K562 (cell line): ENCODE results near the gene AP5Z1. TPM values are rescaled to one million over a fixed set of nuclear protein-coding genes. Genes with fewer than 3 reads are reported as not detected.
A peak's percentile ranks its signal among the peaks of the same experiment; 100 is the strongest.

Experiments
- BRD9 ChIP-seq: fragments of 450-650 bp; IDR thresholded peaks from 2 replicates; pipeline ENCODE4 v1.6.1; 2018; ENCODE audit warnings: low read depth; ENCODE audit not compliant: partially characterized antibody
- CEBPG ChIP-seq, 3 experiments: fragments of 200-800 bp in 1 of 3; sonication (Bioruptor generic) in 1 of 3; sonication (generic) in 1 of 3; formaldehyde crosslinking in 1 of 3; IDR thresholded peaks in 2 of 3; conservative IDR thresholded peaks in 1 of 3; 2 replicates each; pipeline versions ENCODE4 v1.6.1 to v1.8.0; 2016 to 2022; ENCODE audit warnings: missing compliant biosample characterization in 2 of 3, missing genetic modification characterization in 2 of 3, mild to moderate bottlenecking in 1 of 3, missing genetic modification reagents in 1 of 3
- ZNF121 ChIP-seq: sonication (generic); formaldehyde crosslinking; conservative IDR thresholded peaks from 2 replicates; pipeline ENCODE4 v1.8.0; 2022; ENCODE audit warnings: missing genetic modification reagents
- ZNF586 ChIP-seq: fragments of 450-650 bp; formaldehyde crosslinking; conservative IDR thresholded peaks from 2 replicates; pipeline ENCODE4 v1.4.0; 2020; ENCODE audit warnings: mild to moderate bottlenecking, moderate library complexity
- polyA plus RNA-seq, 8 experiments: library from polyadenylated mRNA; depleted of rRNA in 4 of 8; stranded (reverse) in 5 of 8; unstranded in 3 of 8; fragments of >200 nt; fragmentation: Nextera tagmentation in 2 of 8; fragmentation: Illumina TruSeq in 1 of 8; extraction: Ambion mirVana in 2 of 8; extraction: Trizol in 1 of 8; gene quantifications; 2 replicates each; pipeline versions ENCODE4 v1.2.1 to v1.2.3, GENCODE V29; 2011 to 2014; ENCODE audit warnings: inconsistent platforms in 1 of 8, missing spikeins in 1 of 8
- total RNA-seq, 7 experiments: library from RNA; depleted of rRNA in 6 of 7; stranded (reverse); fragments of >200 nt in 6 of 7; fragmentation: Illumina TruSeq in 2 of 7; extraction: Trizol in 2 of 7; gene quantifications; 2 replicates each; pipeline versions ENCODE4 v1.2.1 to v1.2.3, GENCODE V29; 2011 to 2021; ENCODE audit warnings: low replicate concordance in 1 of 7
- TF ChIP-seq, protein P1 (sequence below): fragments of 200-800 bp; sonication (Bioruptor generic); IDR thresholded peaks from 2 replicates; pipeline ENCODE4 v1.6.1; 2016; ENCODE audit warnings: missing genetic modification characterization, missing compliant biosample characterization
- TF ChIP-seq, protein P2 (sequence below): fragments of 450-650 bp; IDR thresholded peaks from 2 replicates; pipeline ENCODE4 v1.6.1; 2018; ENCODE audit not compliant: partially characterized antibody
- TF ChIP-seq, protein P3 (sequence below): fragments of 450-650 bp; IDR thresholded peaks from 2 replicates; pipeline ENCODE4 v1.6.1; 2017; ENCODE audit warnings: antibody characterized with exemption

The AP5Z1 gene
- total and polyA plus RNA-seq, 9 of the 15 experiments (the other 6 are each of a cell fraction or from before 2014, with no cell fraction given): 0.06 to 31.1 (median 6.4) TPM

DNA sequence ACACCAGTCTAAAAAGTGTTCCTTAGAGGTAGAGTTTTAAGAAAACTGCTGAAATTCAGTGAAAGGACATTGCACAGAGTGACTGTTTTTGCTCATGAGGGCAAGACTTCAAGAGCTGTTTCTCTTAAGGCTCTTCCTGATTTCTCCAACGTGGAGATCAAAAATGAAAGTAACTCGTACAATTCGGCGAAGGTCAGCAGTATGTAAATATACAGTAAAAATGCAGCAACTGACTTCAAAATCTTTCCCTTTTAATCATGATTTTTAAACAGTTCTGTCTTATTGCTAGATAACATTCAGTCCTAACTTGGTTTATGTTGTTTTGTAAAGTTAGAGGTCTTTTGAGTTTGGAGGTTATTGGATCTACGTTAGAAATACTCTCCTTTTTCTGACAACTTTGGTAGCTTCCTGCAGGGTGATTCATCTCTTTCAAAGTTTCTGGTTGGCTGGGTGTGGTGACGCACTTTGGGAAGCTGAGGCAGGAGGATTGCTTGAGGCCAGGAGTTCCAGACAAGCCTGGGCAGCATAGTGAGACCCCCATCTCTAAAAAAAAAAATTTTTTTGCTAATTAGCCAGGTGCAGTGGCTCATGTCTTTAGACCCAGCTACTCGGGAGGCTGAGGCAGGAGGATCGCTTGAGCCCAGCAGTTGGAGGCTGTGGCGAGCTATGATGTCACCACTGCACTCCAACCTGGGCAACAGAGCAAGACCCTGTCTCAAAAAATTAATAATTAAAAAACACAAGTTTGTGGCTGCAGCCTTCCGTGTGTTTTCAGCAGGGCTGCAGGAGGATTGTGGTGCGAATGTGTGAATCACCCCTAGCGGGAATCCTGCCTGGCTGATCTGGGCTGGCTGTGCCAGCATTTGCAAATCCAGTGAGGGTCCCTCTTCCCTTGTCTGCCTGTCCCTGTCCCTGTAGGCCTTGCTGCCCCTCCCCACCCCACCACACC is 29.2 kb upstream of the AP5Z1 start (continued):
- TF ChIP-seq, protein P1, sequence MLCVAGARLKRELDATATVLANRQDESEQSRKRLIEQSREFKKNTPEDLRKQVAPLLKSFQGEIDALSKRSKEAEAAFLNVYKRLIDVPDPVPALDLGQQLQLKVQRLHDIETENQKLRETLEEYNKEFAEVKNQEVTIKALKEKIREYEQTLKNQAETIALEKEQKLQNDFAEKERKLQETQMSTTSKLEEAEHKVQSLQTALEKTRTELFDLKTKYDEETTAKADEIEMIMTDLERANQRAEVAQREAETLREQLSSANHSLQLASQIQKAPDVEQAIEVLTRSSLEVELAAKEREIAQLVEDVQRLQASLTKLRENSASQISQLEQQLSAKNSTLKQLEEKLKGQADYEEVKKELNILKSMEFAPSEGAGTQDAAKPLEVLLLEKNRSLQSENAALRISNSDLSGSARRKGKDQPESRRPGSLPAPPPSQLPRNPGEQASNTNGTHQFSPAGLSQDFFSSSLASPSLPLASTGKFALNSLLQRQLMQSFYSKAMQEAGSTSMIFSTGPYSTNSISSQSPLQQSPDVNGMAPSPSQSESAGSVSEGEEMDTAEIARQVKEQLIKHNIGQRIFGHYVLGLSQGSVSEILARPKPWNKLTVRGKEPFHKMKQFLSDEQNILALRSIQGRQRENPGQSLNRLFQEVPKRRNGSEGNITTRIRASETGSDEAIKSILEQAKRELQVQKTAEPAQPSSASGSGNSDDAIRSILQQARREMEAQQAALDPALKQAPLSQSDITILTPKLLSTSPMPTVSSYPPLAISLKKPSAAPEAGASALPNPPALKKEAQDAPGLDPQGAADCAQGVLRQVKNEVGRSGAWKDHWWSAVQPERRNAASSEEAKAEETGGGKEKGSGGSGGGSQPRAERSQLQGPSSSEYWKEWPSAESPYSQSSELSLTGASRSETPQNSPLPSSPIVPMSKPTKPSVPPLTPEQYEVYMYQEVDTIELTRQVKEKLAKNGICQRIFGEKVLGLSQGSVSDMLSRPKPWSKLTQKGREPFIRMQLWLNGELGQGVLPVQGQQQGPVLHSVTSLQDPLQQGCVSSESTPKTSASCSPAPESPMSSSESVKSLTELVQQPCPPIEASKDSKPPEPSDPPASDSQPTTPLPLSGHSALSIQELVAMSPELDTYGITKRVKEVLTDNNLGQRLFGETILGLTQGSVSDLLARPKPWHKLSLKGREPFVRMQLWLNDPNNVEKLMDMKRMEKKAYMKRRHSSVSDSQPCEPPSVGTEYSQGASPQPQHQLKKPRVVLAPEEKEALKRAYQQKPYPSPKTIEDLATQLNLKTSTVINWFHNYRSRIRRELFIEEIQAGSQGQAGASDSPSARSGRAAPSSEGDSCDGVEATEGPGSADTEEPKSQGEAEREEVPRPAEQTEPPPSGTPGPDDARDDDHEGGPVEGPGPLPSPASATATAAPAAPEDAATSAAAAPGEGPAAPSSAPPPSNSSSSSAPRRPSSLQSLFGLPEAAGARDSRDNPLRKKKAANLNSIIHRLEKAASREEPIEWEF (CRISPR knock-in tag): no peak
- TF ChIP-seq BRD9 (no peak), CEBPG (CRISPR knock-in tag; IDR thresholded peaks at IDR 0.05) (no peak), CEBPG (tag; conservative IDR thresholded peaks at IDR 0.05 in 1 of 2, IDR thresholded peaks at IDR 0.05 in 1 of 2) (no peak), ZNF121 (CRISPR knock-in tag) (peak; percentile 92), ZNF586 (CRISPR knock-in tag) (no peak)
- TF ChIP-seq, protein P2, sequence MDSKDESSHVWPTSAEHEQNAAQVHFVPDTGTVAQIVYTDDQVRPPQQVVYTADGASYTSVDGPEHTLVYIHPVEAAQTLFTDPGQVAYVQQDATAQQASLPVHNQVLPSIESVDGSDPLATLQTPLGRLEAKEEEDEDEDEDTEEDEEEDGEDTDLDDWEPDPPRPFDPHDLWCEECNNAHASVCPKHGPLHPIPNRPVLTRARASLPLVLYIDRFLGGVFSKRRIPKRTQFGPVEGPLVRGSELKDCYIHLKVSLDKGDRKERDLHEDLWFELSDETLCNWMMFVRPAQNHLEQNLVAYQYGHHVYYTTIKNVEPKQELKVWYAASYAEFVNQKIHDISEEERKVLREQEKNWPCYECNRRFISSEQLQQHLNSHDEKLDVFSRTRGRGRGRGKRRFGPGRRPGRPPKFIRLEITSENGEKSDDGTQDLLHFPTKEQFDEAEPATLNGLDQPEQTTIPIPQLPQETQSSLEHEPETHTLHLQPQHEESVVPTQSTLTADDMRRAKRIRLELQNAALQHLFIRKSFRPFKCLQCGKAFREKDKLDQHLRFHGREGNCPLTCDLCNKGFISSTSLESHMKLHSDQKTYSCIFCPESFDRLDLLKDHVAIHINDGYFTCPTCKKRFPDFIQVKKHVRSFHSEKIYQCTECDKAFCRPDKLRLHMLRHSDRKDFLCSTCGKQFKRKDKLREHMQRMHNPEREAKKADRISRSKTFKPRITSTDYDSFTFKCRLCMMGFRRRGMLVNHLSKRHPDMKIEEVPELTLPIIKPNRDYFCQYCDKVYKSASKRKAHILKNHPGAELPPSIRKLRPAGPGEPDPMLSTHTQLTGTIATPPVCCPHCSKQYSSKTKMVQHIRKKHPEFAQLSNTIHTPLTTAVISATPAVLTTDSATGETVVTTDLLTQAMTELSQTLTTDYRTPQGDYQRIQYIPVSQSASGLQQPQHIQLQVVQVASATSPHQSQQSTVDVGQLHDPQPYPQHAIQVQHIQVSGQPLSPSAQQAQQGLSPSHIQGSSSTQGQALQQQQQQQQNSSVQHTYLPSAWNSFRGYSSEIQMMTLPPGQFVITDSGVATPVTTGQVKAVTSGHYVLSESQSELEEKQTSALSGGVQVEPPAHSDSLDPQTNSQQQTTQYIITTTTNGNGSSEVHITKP: peak; percentile 85
- TF ChIP-seq, protein P3, sequence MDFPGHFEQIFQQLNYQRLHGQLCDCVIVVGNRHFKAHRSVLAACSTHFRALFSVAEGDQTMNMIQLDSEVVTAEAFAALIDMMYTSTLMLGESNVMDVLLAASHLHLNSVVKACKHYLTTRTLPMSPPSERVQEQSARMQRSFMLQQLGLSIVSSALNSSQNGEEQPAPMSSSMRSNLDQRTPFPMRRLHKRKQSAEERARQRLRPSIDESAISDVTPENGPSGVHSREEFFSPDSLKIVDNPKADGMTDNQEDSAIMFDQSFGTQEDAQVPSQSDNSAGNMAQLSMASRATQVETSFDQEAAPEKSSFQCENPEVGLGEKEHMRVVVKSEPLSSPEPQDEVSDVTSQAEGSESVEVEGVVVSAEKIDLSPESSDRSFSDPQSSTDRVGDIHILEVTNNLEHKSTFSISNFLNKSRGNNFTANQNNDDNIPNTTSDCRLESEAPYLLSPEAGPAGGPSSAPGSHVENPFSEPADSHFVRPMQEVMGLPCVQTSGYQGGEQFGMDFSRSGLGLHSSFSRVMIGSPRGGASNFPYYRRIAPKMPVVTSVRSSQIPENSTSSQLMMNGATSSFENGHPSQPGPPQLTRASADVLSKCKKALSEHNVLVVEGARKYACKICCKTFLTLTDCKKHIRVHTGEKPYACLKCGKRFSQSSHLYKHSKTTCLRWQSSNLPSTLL: no peak
